ENCODE results near the gene CZIB. TPM values are rescaled to one million over a fixed set of nuclear protein-coding genes. Genes with fewer than 3 reads are reported as not detected.
A peak's percentile ranks its signal among the peaks of the same experiment; 100 is the strongest.

Gene CZIB
- total and polyA plus RNA-seq, 2 of the 13 experiments (the other 11 are each of a cell fraction or from before 2014, with no cell fraction given) = 49.2 to 67.0 TPM

- TF ChIP-seq GMEB2 (CRISPR knock-in tag; IDR thresholded peaks at IDR 0.05; ENCODE audit: low read depth) = no peak
- TF ChIP-seq FOXJ3 (CRISPR knock-in tag; IDR thresholded peaks at IDR 0.05; ENCODE audit: borderline replicate concordance) = no peak
- TF ChIP-seq ZNF567 (CRISPR knock-in tag; IDR thresholded peaks at IDR 0.05; ENCODE audit: borderline replicate concordance) = no peak
- TF ChIP-seq KAT2B (IDR thresholded peaks at IDR 0.05; ENCODE audit: borderline replicate concordance, low read depth, low read length) = no peak
- TF ChIP-seq SP1 (IDR thresholded peaks at IDR 0.05) = no peak
- no peak for TF ChIP-seq SP1 (CRISPR knock-in tag; IDR thresholded peaks at IDR 0.05)
- TF ChIP-seq ZNF280B (CRISPR knock-in tag; IDR thresholded peaks at IDR 0.05; ENCODE audit: borderline replicate concordance) = peak; percentile 68; the same call in 1 of the 2 replicates
- no peak for TF ChIP-seq ZBTB34 (CRISPR knock-in tag; IDR thresholded peaks at IDR 0.05)
- no peak for TF ChIP-seq NRL (CRISPR knock-in tag; IDR thresholded peaks at IDR 0.05; ENCODE audit: borderline replicate concordance)
- no peak; the same call in 1 of the 2 replicates for TF ChIP-seq CEBPG (CRISPR knock-in tag; IDR thresholded peaks at IDR 0.05)
- TF ChIP-seq ZNF142 (CRISPR knock-in tag; IDR thresholded peaks at IDR 0.05) = no peak
- TF ChIP-seq HOXA5 (CRISPR knock-in tag; IDR thresholded peaks at IDR 0.05) = no peak
- TF ChIP-seq ZNF687 (CRISPR knock-in tag; IDR thresholded peaks at IDR 0.05) = peak; percentile 63
- no peak for TF ChIP-seq TAF15 (IDR thresholded peaks at IDR 0.05; ENCODE audit: low read depth, low read length, poor library complexity, severe bottlenecking)
Observed at GRCh38 chr1:53176452-53177208, 43.8 kb downstream of the CZIB start (continued).

Data from HepG2 (cell line).